ENCODE data around the gene TRIM29.

TRIM29 gene

DNA sequence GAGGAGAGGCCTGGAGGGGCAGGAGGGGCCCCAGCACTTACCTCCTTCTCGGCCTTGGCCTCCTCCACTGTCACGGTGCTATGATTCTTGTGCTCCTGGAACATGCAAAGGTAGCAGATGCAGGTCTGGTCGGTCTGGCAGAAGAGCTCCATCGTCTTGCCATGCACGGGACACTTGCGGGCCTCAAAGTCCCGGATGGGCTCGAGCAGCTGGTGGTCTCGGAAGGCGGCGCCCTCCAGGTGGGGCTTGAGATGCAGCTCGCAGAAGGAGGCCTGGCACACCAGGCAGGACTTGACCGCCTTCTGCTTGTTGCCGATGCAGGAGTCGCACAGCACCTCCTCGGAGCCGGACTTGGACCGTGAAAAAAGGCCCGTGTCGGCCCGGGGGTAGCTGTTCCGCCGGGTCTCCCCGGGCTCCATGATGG lies 714 bp downstream of the TRIM29 start:
- FAIRE-seq = no peak

DNA sequence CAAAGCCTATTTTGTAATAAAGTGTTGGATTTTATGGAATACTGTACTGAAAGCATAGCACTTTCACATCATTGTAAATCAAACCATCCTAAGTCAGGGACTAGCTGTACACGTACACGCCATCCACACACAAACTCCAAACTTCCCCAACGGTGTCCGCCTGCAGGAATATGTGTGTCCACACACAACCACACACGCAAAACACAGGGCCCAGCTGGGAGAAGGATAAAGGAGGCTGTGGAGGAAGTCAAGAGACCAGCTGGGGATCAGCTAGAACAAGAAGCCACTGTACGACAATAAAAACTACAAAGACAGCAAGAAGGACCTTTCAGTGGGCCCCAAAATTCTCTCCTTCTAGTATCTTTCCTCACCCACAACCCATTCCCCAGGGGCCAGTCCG lies 1.6 kb downstream of the TRIM29 start:
- FAIRE-seq = no peak

DNA sequence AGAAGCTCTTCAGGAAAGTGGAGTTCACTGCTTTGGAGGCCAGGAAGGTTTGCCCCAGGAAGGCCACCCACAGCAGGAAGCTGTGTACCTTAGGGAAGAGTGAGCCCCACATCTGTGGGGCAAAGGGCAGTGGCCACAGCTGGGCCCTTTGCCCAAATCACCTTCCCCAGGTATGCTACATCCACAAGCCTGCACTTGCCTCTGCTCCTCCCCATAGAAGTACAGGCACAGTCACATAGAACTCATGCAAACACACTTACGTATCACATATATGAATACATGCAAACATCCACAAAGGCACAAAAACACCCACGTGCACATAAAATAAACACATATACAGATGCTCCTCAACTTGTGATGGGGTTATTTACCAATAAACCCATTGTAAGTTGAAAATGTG lies 2.1 kb downstream of the TRIM29 start:
- no peak for FAIRE-seq

GRCh38 chr11:120134931-120135228 lies 3.0 kb downstream of the TRIM29 start:
- FAIRE-seq = no peak

DNA sequence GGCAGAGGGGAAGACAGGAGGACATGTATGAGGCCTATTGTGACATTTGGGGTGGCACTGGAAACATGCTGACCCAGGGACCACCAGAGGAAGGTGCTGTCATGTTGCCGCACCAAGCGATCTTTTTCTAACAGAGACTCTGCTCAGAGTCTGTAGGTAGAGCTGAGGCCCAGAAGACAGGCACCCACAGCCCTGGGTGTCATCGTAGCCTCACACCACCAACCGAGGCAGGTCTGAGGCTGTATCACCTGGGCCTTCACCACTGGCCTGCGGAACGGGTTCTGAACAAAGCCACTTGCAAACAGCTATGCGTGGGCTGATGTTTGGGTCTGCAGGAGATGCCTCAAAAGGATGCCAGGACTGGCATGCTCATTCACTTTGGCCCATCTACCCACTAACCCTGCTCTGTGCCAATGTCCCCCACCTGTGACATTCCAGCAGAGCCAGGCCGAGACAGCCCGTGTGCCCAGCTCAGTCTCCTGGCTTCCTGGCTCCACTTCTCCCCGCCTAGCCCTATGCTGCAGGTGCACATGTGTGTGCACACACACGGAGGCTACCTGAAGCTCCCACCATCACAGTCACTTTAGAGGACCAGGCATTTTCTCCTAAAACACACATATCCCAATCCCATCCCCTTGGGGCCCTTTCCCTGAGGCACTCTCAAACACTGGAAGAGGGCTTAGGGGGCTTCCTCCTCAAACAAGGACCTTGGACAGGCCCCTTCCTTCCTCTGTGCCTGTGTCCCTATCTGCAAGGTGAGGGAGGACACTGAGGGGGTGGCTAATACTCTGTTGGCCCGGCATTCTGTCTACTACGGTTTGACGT lies 3.6 kb downstream of the TRIM29 start:
- FAIRE-seq = no peak

DNA sequence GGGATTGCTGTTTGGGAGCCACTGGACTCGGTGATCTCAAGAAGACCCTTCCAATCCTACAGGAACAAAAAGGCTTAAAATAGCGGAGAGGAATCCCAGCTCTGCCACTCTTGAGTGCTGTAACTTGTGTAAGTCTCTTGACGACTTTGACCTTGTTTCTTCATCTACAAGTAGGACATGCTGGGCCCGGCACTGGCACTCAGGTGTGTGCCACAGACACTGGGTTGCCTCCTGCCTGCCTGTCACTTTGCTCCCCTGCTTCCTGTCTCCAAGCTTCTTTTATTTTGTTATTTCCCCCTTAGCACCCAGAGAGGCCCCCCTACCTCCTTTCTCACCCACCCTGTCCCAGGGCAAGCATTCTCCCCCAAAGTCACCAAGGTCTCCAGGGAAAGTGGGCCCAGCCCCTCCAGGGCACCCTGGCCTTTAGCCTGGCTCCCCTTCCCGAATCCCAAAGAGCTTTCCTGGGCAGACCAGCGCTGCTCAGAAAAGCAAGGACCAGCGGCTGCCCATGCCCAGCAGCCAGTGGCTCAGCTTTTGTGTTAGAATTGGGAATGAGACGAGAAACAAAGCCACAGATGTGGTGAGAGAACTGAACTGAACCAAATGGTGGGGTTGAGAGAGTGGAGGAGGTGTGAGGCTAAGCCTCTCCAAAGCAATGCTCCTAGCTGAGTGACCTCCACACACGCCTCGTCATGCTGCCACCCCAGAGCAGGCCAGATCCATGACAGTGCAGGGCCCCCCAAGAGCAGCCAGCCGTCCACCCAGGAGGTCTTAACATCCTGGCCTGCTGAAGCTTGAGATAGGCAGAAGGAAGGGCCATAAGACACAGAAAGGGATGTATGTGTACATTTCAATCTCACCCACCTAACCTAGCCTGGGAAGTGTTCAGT lies 4.5 kb downstream of the TRIM29 start:
- no peak for FAIRE-seq

- FAIRE-seq = no peak
These were observed 5.2 kb downstream of the TRIM29 start for GRCh38 chr11:120132645-120133185.

DNA sequence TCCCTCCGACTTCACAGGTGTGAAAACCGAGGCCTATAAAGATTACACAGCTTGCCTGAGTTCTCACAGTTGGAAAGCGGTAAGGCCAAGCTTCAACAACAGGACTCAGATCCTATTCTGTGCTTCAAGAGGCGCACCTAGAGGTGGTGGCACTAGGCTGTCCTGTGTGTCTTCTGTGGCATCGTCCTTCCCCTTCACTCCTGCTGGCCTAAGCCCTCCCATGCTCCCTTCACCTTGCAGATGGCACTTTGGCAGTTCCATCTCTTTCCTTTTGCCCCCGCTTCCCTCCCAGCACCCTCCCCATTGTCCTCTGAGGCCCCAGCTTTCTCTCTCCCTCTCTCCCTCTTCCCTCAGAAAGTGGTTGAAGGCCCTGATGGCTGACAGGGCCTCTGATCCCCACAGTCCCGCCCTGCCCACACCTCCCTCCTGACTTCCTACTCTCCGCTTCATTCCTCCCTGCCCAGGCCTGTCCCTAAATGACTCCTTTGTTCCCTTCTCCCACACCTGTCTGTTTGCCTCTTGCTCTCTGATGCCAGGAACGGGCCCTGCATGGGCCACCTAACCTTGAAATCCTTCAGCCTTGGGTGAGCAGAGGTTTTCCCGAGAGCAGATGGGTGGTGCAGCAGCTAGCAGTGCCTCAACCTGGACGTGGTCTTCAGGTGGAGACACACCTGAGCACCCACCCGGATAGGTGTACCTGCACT lies 5.8 kb downstream of the TRIM29 start:
- FAIRE-seq = no peak

DNA sequence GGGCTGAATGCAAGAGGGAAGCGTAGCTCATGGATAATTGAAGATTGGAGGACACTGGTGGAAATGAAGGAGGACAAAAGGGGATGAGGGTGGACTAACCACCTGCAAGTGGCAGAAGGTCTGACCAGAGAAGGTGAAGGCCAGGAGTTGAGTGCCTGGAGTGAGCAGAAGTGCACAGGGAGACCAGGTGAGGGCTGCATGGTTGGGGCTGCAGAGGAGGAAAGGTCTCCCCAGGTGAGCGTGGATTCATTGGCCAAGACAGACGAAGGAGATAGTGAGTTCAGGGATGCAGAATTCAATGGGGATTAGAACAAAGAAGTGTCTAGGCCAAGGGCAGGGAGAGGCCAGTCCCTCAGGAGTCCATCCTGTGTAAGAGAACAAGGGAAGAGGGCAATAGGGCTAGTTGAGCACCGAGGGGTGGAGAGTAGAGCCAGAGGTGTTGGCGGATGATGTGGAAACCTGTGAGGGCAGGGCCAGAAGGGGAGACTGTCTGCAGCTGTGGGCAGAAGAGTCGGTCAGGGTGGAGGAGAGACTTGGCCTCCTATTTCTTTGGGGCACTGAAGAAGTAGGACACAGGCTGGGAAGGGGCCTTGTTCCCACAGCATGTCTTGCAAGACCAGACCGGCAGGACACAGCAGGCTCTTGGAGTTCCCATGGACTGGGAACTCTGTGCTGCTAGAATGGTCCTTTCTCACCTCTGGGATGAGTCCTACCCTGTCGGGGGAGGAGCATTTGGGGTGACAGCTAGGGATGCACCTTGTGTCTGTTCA lies 6.7 kb downstream of the TRIM29 start:
- no peak for FAIRE-seq

GRCh38 chr11:120130176-120130980 lies 7.5 kb downstream of the TRIM29 start:
- FAIRE-seq = no peak

GRCh38 chr11:120129570-120129969 lies 8.3 kb downstream of the TRIM29 start:
- FAIRE-seq = no peak

DNA sequence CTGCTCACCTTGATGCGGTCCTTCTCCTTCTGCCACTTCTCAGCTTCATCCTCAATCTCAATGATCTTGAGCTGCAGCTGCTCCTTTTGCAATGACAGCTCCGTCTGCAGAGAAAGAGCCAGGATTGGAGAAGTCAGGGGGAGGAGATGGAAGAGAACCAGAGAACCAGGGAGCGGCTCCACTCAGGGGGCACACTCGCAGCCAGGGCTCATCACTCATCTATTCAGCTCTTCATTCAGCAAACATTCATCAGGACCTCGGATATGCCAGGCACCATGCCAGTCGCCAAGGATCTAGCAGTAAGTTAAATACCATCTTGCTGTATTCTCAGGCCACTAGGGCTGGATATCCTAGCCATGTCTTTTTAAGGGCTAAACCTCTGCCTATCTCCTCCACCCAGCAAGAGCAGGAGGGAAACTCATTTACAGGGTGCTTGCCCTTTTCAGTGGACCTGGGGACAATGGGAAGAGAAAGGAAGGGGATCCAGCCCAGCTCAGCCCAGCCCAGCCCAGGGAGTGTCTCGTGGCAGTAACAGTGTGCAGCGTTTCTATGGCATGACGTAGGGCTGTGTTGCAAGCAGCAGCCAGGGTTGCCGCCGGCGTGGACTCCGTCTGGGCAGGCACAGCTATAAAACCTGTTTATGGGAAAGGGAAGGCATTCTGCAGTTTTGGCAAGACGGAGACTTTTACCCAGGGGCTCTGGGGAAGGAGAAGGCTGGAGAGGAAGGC lies 9.4 kb downstream of the TRIM29 start:
- FAIRE-seq = no peak

GRCh38 chr11:120127236-120127635 lies 10.7 kb downstream of the TRIM29 start:
- no peak for FAIRE-seq

GRCh38 chr11:120126620-120127019 lies 11.3 kb downstream of the TRIM29 start:
- no peak for FAIRE-seq

- no peak for FAIRE-seq
These were observed 12.4 kb downstream of the TRIM29 start for GRCh38 chr11:120125509-120125908.

- no peak for FAIRE-seq
These were observed 12.9 kb downstream of the TRIM29 start for GRCh38 chr11:120125024-120125423.

GRCh38 chr11:120124355-120124754 lies 13.6 kb downstream of the TRIM29 start:
- no peak for FAIRE-seq

- FAIRE-seq = no peak
These were observed 14.0 kb downstream of the TRIM29 start for GRCh38 chr11:120123946-120124345.

DNA sequence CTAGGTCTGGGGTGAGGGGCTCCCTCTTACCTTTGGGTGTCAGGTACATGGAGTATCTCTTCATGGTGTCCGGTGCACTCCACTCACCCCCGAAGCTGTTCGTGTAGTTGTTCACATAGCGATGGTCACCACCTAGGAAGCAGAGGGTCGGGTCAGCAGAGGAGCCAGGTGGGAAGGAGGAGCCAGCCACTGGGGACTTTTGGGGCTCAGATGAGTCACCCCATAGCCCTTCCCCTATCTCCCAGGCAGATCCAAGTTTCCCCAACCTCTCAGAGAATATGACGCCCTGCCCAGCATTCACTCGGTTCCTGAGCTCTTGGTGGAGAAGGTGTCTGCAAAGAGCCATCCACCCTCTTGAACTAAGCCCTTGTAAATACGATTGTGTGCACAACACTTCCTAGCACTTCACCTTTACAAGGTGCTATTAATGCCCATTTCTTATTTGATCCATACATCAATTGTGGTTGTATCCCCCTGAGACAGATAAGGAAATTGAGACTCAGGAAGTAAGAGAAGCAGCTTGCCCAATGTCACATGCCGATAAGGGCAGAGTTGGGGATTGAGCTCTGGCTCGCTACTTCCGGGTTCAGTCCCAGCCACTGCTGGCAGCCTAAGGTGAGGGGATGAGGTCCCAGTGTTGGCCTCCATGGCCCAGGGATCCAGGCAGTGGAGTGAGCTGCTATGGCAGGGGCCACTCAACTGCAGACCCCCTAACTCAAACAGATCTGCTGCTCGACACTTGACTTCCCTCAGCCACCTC lies 14.8 kb downstream of the TRIM29 start:
- FAIRE-seq = no peak

GRCh38 chr11:120121914-120122473 lies 15.9 kb downstream of the TRIM29 start:
- no peak for FAIRE-seq

Data from TTC549 (cell line).